Stromal cell of bone marrow (primary cell): ENCODE measurements around the gene TTC21B.

Source experiments
- DNase-seq: peaks from one replicate; pipeline ENCODE4 v3.0.0-alpha.2; 2012; ENCODE audit warnings: low read depth

TTC21B gene

DNA sequence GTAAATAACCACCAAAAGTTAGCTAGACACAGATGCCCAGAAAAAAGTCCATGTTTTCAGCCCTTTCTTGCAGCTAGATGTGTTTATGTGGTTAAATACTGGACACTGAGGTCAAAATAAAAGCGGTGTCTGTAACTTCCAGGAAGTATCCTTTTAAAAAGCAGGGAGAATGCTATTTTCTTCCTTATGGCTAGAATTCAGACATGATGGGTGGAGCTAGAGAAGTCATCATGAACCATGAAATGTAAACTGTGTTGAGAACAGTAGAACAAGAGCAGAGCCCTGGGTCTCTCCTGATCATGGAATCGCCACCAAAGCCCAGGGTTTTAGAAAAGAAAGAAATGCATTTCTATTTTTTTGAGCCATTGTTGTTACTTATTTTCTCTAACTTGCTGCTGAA lies 118.2 kb downstream of the TTC21B start:
- DNase-seq = no peak

DNA sequence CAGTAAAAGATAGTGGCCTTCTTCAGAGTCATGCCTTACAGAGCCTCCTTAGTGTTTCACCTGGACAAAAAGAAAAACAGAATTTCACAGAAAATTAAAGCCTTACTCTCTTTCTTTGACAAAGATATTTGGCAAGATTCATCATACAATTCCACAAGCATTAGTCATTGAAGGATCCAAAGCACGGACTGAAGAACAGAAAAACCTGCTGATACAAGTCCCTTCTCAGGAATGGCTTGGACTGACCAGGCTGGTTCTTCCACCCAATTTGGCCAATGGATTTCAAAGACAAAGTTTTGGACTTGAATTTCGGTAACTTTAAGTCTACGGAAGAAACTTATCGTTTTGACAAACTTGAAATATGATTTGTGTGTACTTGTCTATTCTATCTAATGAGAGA lies 120.4 kb downstream of the TTC21B start:
- DNase-seq = no peak

DNA sequence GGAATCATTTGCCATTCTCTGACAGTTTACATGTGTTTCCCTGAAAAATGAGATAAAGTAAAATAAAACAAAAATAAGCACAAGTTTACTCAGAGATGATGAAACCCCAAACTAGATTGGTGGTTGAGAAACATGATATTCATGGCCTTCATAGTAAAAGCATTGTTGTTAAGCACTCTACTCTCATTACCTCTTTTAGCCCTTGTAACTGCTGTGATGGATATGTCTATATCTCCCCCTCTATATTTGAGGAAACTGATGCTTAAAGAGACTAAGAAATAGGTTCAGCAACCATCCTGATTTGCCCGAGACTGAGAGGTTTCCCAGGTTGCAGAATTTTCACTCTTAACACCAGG lies 125.7 kb downstream of the TTC21B start:
- DNase-seq = no peak

DNA sequence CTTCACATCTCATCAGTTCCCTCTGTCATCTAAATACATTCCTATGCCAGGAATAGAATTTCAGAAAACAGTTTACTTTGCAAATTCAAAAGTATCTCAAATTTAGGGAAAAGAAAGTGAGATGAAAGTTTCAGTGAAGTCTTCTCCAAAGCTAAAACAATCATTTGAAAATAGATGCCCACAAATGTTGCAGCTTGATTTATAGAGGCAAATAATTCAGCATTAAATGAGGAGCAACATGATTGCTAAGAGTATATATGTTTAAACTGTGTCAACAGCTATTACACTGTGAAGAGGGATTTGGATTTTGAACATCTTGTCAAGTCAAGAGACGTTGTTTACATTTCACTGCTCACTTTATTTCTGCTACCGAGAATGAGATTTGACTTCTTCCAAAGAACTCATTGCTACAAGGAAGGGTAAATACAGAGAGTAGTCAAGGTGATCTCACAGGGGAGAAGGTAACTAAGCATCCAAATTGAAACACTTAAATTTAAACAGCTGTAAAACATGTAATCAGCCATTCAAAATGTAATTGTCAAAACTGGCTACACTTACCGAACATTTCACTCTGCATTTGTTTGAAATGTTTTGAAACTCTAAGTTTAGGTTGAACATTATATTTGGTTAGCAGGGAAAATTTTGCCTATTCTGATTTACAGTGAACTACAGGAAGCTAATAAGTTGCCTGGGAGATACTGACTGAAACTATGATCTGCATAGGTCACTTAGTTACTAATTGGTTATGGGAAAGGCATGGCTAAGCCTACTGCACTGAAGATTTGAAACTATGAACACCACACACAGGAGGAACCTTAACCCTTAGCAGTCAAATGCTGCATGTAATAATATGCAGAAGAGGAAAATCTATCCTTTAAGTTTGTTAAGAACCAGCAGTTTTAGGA lies 126.3 kb downstream of the TTC21B start:
- no peak for DNase-seq

DNA sequence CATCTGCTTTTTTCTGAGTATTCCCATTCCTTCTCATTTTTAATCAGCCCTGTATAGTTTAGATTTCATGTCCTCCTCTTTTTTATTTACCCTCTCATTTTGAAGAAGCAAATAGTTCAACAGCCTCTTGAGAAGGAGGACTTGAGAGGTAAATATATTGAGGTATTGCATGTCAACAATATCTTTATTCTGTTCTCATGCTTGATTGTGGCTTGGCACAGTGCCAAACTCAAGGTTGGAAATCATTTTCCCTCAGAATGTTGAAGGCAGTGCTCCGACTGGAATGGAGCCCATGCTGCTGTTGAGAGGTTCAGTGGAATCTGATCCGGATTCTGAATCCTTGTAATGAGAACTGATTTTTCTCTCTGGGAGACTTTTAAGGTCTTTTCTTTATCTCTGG lies 128.5 kb downstream of the TTC21B start:
- DNase-seq = no peak
